Ecto neural progenitor cell (in vitro differentiated cells): Measurements from ENCODE around the gene SSBP2.
A peak's percentile ranks its signal among the peaks of the same experiment; 100 is the strongest.

Experiments
- DNase-seq: peaks from one replicate; pipeline ENCODE4 v3.0.0-alpha.2; 2018; ENCODE audit warnings: low spot score

Gene SSBP2

GRCh38 chr5:81751009-81751835, at the start of gene SSBP2:
Gene SSBP2 (minus strand): TSS chr5:81751097. CDS start chr5:81751042, 55 bp downstream.
- peak; percentile 100 for DNase-seq

GRCh38 chr5:81795666-81796065, 44.8 kb upstream of the SSBP2 start:
- no peak for DNase-seq

GRCh38 chr5:81794226-81794625, 43.3 kb upstream of the SSBP2 start:
- DNase-seq, result no peak

GRCh38 chr5:81790336-81790735, 39.4 kb upstream of the SSBP2 start:
- DNase-seq, result no peak

- DNase-seq, result no peak
These were observed 38.1 kb upstream of the SSBP2 start for GRCh38 chr5:81789033-81789432.

- no peak for DNase-seq
These were observed 37.4 kb upstream of the SSBP2 start for GRCh38 chr5:81788329-81788728.

GRCh38 chr5:81787474-81788242, 36.8 kb upstream of the SSBP2 start:
- no peak for DNase-seq

GRCh38 chr5:81786991-81787390, 36.1 kb upstream of the SSBP2 start:
- DNase-seq, result no peak

- no peak for DNase-seq
These were observed 35.6 kb upstream of the SSBP2 start for GRCh38 chr5:81786496-81786895.

GRCh38 chr5:81785322-81785721, 34.4 kb upstream of the SSBP2 start:
- no peak for DNase-seq

GRCh38 chr5:81783401-81783800, 32.5 kb upstream of the SSBP2 start:
- no peak for DNase-seq

GRCh38 chr5:81782811-81783210, 31.9 kb upstream of the SSBP2 start:
- DNase-seq, result no peak

GRCh38 chr5:81779916-81780266, 29.0 kb upstream of the SSBP2 start:
- no peak for DNase-seq

GRCh38 chr5:81779125-81779915, 28.4 kb upstream of the SSBP2 start:
- no peak for DNase-seq

- no peak for DNase-seq
These were observed 27.7 kb upstream of the SSBP2 start for GRCh38 chr5:81778642-81779041.

GRCh38 chr5:81776258-81776657, 25.4 kb upstream of the SSBP2 start:
- DNase-seq, result no peak

- DNase-seq, result no peak
These were observed 23.5 kb upstream of the SSBP2 start for GRCh38 chr5:81774374-81774773.

GRCh38 chr5:81773574-81773973, 22.7 kb upstream of the SSBP2 start:
- no peak for DNase-seq

GRCh38 chr5:81773161-81773560, 22.3 kb upstream of the SSBP2 start:
- no peak for DNase-seq

- no peak for DNase-seq
These were observed 21.6 kb upstream of the SSBP2 start for GRCh38 chr5:81772488-81772887.

GRCh38 chr5:81768935-81769452, 18.1 kb upstream of the SSBP2 start:
- DNase-seq, result no peak

GRCh38 chr5:81767938-81768337, 17.0 kb upstream of the SSBP2 start:
- DNase-seq, result no peak
